Ovary (tissue), 3 donors: ENCODE measurements around the gene THSD7A.

Source experiments
- EP300 ChIP-seq: sonication (generic); formaldehyde crosslinking; IDR thresholded peaks from one replicate; pipeline ENCODE4 v1.6.1; 2017; ENCODE audit warnings: antibody characterized with exemption
- POLR2A ChIP-seq: fragments of 450-650 bp; IDR thresholded peaks from one replicate; pipeline ENCODE4 v1.6.1; 2017; ENCODE audit warnings: antibody characterized with exemption, mild to moderate bottlenecking, moderate library complexity
- TF ChIP-seq, protein P1 (sequence below), 3 donors: fragments of 450-650 bp in 2 of 3; fragments of 200-600 bp in 1 of 3; IDR thresholded peaks; one replicate each; pipeline versions ENCODE4 v1.5.1 to v1.8.0; 2016 to 2022; ENCODE audit warnings: antibody characterized with exemption in 3 of 3, mild to moderate bottlenecking in 1 of 3
- donor health status: DM: no; HTN: no; CAD: no.

- no peak for TF ChIP-seq POLR2A
- TF ChIP-seq, protein P1, sequence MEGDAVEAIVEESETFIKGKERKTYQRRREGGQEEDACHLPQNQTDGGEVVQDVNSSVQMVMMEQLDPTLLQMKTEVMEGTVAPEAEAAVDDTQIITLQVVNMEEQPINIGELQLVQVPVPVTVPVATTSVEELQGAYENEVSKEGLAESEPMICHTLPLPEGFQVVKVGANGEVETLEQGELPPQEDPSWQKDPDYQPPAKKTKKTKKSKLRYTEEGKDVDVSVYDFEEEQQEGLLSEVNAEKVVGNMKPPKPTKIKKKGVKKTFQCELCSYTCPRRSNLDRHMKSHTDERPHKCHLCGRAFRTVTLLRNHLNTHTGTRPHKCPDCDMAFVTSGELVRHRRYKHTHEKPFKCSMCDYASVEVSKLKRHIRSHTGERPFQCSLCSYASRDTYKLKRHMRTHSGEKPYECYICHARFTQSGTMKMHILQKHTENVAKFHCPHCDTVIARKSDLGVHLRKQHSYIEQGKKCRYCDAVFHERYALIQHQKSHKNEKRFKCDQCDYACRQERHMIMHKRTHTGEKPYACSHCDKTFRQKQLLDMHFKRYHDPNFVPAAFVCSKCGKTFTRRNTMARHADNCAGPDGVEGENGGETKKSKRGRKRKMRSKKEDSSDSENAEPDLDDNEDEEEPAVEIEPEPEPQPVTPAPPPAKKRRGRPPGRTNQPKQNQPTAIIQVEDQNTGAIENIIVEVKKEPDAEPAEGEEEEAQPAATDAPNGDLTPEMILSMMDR (IDR thresholded peaks at IDR 0.05) = no peak
- no peak for TF ChIP-seq EP300
Observed at GRCh38 chr7:11593322-11593721, 238.7 kb downstream of the THSD7A start.
